ENCODE results near the gene OR4E2.

Gene OR4E2

GRCh38 chr14:21698538-21698937 is 44.9 kb downstream of the OR4E2 start:
- peak; percentile 20 for DNase-seq

- peak; percentile 28 for DNase-seq
Observed at GRCh38 chr14:21699551-21699950, 45.9 kb downstream of the OR4E2 start.

GRCh38 chr14:21702316-21702715 is 48.7 kb downstream of the OR4E2 start:
- DNase-seq = no peak

- DNase-seq = peak; percentile 96
Observed at GRCh38 chr14:21703357-21704326, 50.0 kb downstream of the OR4E2 start.

GRCh38 chr14:21704338-21704737 is 50.7 kb downstream of the OR4E2 start:
- DNase-seq = no peak

GRCh38 chr14:21711360-21711961 is 57.8 kb downstream of the OR4E2 start:
- peak; percentile 68 for DNase-seq

GRCh38 chr14:21712036-21712435 is 58.4 kb downstream of the OR4E2 start:
- no peak for DNase-seq

GRCh38 chr14:21714318-21714929 is 60.8 kb downstream of the OR4E2 start:
- no peak for DNase-seq
